HepG2 (cell line): ENCODE measurements around the gene OGFR. TPM values are rescaled to one million over a fixed set of nuclear protein-coding genes. Genes with fewer than 3 reads are reported as not detected.

Source experiments
- ATAC-seq: fragments of 200-7000 bp; cut with Tn5 transposase; 3 replicates; pipeline ENCODE4 v1.9.1; 2020; ENCODE audit warnings: mild to moderate bottlenecking, moderate library complexity
- BruUV-seq: library from RNA; stranded (reverse); fragments of 400-500 nt; replicated peaks from 2 replicates; lab custom pipeline; 2021; lab: Mats Ljungman, UMichigan
- CTCF ChIA-PET: fragments of 300-600 bp; formaldehyde crosslinking; extraction: SDS; loops from one replicate; lab custom pipeline; 2021; ENCODE audit warnings: low total read pairs, inconsistent platforms, low intra/inter-chr PET ratio; lab: Yijun Ruan, JAX
- POLR2A ChIA-PET: fragments of 350-600 bp; sonication (Branson Sonifier 250); formaldehyde crosslinking; loops from one replicate; lab custom pipeline; 2020; ENCODE audit warnings: antibody characterized with exemption, inconsistent platforms; lab: Yijun Ruan, JAX
- DNase-seq: peaks from one replicate; pipeline ENCODE4 v3.0.0-alpha.2; 2015; ENCODE audit warnings: low spot score
- FAIRE-seq: peaks from 3 replicates; lab custom pipeline; 2011; peaks lifted over from hg19 to GRCh38; lab: Jason Lieb, UNC
- H2AFZ ChIP-seq: one replicate; pipeline ENCODE4 v1.6.1; 2011; ENCODE audit warnings: low read length, inconsistent platforms
- H3K27ac ChIP-seq: fragments of 300-600 bp; 3 replicates; pipeline ENCODE4 v1.8.0; 2011; ENCODE audit warnings: mixed run types, mild to moderate bottlenecking, mixed read lengths, low read length, inconsistent platforms; ENCODE audit not compliant: insufficient read depth; ENCODE audit errors: extremely low read length
- H3K27me3 ChIP-seq, 2 experiments: fragments of 200-600 bp in 1 of 2; 2 replicates in 1 of 2; 3 replicates in 1 of 2; pipeline versions ENCODE4 v1.6.0 to v1.8.0; 2011; ENCODE audit warnings: low read length in 2 of 2, mild to moderate bottlenecking in 2 of 2, moderate library complexity in 2 of 2, inconsistent platforms in 1 of 2; ENCODE audit not compliant: insufficient read depth in 2 of 2, control insufficient read depth in 1 of 2
- H3K36me3 ChIP-seq, 2 experiments: fragments of 200-600 bp in 1 of 2; replicated peaks in 1 of 2; 2 replicates in 1 of 2; 3 replicates in 1 of 2; pipeline versions ENCODE4 v1.5.1 to v1.8.0; 2011; ENCODE audit warnings: low read length in 2 of 2, inconsistent platforms in 1 of 2; ENCODE audit not compliant: insufficient read depth in 2 of 2, control insufficient read depth in 1 of 2
- H3K4me1 ChIP-seq: 2 replicates; pipeline ENCODE4 v1.5.1; 2012; ENCODE audit warnings: low read length, inconsistent platforms; ENCODE audit not compliant: insufficient read depth
- H3K4me2 ChIP-seq: 2 replicates; pipeline ENCODE4 v1.6.0; 2011; ENCODE audit warnings: low read depth, low read length, inconsistent platforms
- H3K4me3 ChIP-seq, 3 experiments: fragments of 200-600 bp in 1 of 3; sonication (generic), shearing (Covaris generic) in 1 of 3; replicated peaks in 1 of 3; 2 replicates each; pipeline ENCODE4 v1.5.1; 2011 to 2016; ENCODE audit warnings: low read length in 3 of 3, inconsistent platforms in 2 of 3, low read depth in 2 of 3, mild to moderate bottlenecking in 2 of 3, control low read depth in 1 of 3, mixed read lengths in 1 of 3; ENCODE audit not compliant: insufficient read depth in 1 of 3
- H3K79me2 ChIP-seq: one replicate; pipeline ENCODE4 v1.6.1; 2011; ENCODE audit warnings: low read length, inconsistent platforms; ENCODE audit not compliant: insufficient read depth
- H3K9ac ChIP-seq: 2 replicates; pipeline ENCODE4 v1.6.0; 2011; ENCODE audit warnings: mild to moderate bottlenecking, low read depth, low read length, inconsistent platforms; ENCODE audit not compliant: insufficient read depth
- H3K9me3 ChIP-seq: 2 replicates; pipeline ENCODE4 v1.5.1; 2012; ENCODE audit warnings: mild to moderate bottlenecking, low read length
- H4K20me1 ChIP-seq: 2 replicates; pipeline ENCODE4 v1.6.0; 2011; ENCODE audit warnings: inconsistent platforms, mild to moderate bottlenecking, low read length, moderate library complexity; ENCODE audit not compliant: insufficient read depth
- FOXP4 ChIP-seq: sonication (generic); formaldehyde crosslinking; IDR thresholded peaks from 2 replicates; pipeline ENCODE4 v1.4.0; 2020; ENCODE audit warnings: missing genetic modification reagents
- GLMP ChIP-seq: sonication (generic); formaldehyde crosslinking; IDR thresholded peaks from 2 replicates; pipeline ENCODE4 v1.9.0; 2021; ENCODE audit warnings: missing genetic modification reagents, mild to moderate bottlenecking, borderline replicate concordance
- PCBP1 ChIP-seq: fragments of 200-400 bp; formaldehyde crosslinking; IDR thresholded peaks from 2 replicates; pipeline ENCODE4 v1.6.1; 2017; ENCODE audit warnings: mild to moderate bottlenecking, low read depth, low read length, borderline replicate concordance
- SAFB2 ChIP-seq: sonication (generic); formaldehyde crosslinking; IDR thresholded peaks from 2 replicates; pipeline ENCODE4 v1.5.1; 2020; ENCODE audit warnings: missing genetic modification reagents, low read depth, mild to moderate bottlenecking, borderline replicate concordance
- SCMH1 ChIP-seq: sonication (generic); formaldehyde crosslinking; IDR thresholded peaks from 2 replicates; pipeline ENCODE4 v1.9.0; 2021; ENCODE audit warnings: missing genetic modification reagents, mild to moderate bottlenecking, borderline replicate concordance
- SP4 ChIP-seq: sonication (generic); formaldehyde crosslinking; IDR thresholded peaks from 2 replicates; pipeline ENCODE4 v1.8.1; 2023; ENCODE audit warnings: mild to moderate bottlenecking, missing genetic modification reagents
- TAF1 ChIP-seq: sonication (generic); formaldehyde crosslinking; IDR thresholded peaks from 2 replicates; pipeline ENCODE4 v1.4.0; 2020; ENCODE audit warnings: missing genetic modification reagents
- ZBTB33 ChIP-seq: sonication (generic); formaldehyde crosslinking; IDR thresholded peaks from 2 replicates; pipeline ENCODE4 v1.4.0; 2020; ENCODE audit warnings: missing genetic modification reagents
- ZNF639 ChIP-seq: conservative IDR thresholded peaks from 2 replicates; pipeline ENCODE4 v1.6.1; 2018; ENCODE audit warnings: missing genetic modification reagents
- WGBS: methylation state at CpG from one replicate; pipeline ENCODE4 v1.1.6; 2017; ENCODE audit warnings: low lambda C conversion rate; 5-methylcytosine and 5-hydroxymethylcytosine counted together
- in situ Hi-C: cut with HindIII; loops from 2 replicates; pipeline ENCODE4 v1.10.0; 2017; ENCODE audit warnings: low pct_unique_long_range_greater_than_20kb; ENCODE audit not compliant: extremely low pct_ligation_motif_present
- intact Hi-C: fragments of 100-400 bp; cut with micrococcal nuclease; formaldehyde crosslinking; loops from one replicate; pipeline ENCODE4 v1.10.0; 2022; ENCODE audit not compliant: unreplicated experiment
- polyA plus RNA-seq, 8 experiments: library from polyadenylated mRNA; depleted of rRNA in 3 of 8; stranded (reverse) in 7 of 8; unstranded in 1 of 8; fragments of >200 nt; fragmentation: Illumina TruSeq in 4 of 8; extraction: Trizol in 4 of 8; gene quantifications; 2 replicates each; pipeline versions ENCODE4 v1.2.1 to v1.2.3, GENCODE V29; 2011 to 2016; ENCODE audit warnings: low read depth in 4 of 8, missing spikeins in 1 of 8, mixed read lengths in 1 of 8; ENCODE audit not compliant: insufficient read depth in 1 of 8
- total RNA-seq, 5 experiments: library from RNA; depleted of rRNA; stranded (reverse); fragments of >200 nt; fragmentation: Illumina TruSeq; extraction: Trizol; gene quantifications; 2 replicates each; pipeline ENCODE4 v1.2.3, GENCODE V29; 2016; ENCODE audit warnings: low read depth in 1 of 5

The OGFR gene
- total and polyA plus RNA-seq, 2 of the 13 experiments (the other 11 are each of a cell fraction or from before 2014, with no cell fraction given): 47.7 to 81.8 TPM

GRCh38 chr20:62782893-62783278, 21.7 kb upstream of the OGFR start:
- no peaks in the 10 kb centered on the region for H3K79me2 ChIP-seq
- ChIA-PET CTCF (interaction anchor here (1.7 kb wide), 1 partner anchor 8 kb away, joined by 8 read pairs; no protein-coding TSS in a partner anchor), POLR2A (interaction anchor here (1.9 kb wide), 1 partner anchor 11 kb away, joined by 9 read pairs; no protein-coding TSS in a partner anchor)
- no peak overlapping the region for H2AFZ ChIP-seq
- no peaks in the 10 kb centered on the region for H3K36me3 ChIP-seq
- H3K27ac ChIP-seq: no peak overlapping the region
- intact Hi-C loops: no loop called here
- no peak overlapping the region for H3K4me2 ChIP-seq
- TF ChIP-seq TAF1 (CRISPR knock-in tag) (0 out of 2 replicates have a peak, but pooled peaks have one; percentile 10), SP4 (CRISPR knock-in tag) (0 out of 2 replicates have a peak, but pooled peaks have one; percentile 34), GLMP (CRISPR knock-in tag) (no peak), ZBTB33 (CRISPR knock-in tag) (0 out of 2 replicates have a peak, but pooled peaks have one; percentile 1), PCBP1 (no peak), SAFB2 (CRISPR knock-in tag) (0 out of 2 replicates have a peak, but pooled peaks have one; percentile 32), FOXP4 (CRISPR knock-in tag) (no peak), ZNF639 (CRISPR knock-in tag) (no peak), SCMH1 (no peak)
- peaks cover 32% of the 10 kb centered on the region for H3K4me1 ChIP-seq
- in situ Hi-C loops: loop anchor here (25.0 kb wide), 1 partner anchor 271 kb away; no protein-coding TSS in a partner anchor
- H3K9ac ChIP-seq: no peak overlapping the region
- H3K4me3 ChIP-seq: no peak overlapping the region
- ATAC-seq: no peak
- no TSS peak for BruUV-seq
- no peaks in the 10 kb centered on the region for H3K9me3 ChIP-seq
- H4K20me1 ChIP-seq: no peaks in the 10 kb centered on the region
- no peak for DNase-seq
- FAIRE-seq: no peak
- 39% methylated on average over 9 of the region's 9 CpGs for WGBS
- peaks cover 20 to 76% of the 10 kb centered on the region in 2 experiments for H3K27me3 ChIP-seq
